ENCODE measurements around the gene C5AR2. TPM values are rescaled to one million over a fixed set of nuclear protein-coding genes. Genes with fewer than 3 reads are reported as not detected.

The C5AR2 gene
- total RNA-seq, 1 experiment from 2014 or later: 0.22 TPM

DNA sequence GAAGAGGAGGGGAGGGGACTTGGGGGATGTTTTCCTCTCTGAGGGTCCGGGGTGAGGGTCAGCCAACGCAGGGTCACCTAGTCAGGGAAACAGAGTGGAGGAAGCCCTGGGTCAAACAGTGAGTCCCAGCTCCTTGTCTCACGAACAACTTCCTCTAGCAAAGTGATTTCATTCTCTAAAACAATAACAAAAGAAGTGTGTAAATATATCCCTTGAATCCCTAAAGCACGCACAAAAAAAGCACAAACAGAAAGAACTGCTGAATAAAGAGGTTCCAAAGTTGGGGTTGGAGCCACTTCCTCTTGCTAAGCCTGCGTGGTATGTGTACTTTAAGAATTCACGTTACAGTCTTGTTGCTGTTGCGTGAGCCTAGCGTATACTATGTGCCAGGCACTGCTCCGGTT, 1.5 kb upstream of the C5AR2 start:
- ChIA-PET CTCF (interaction anchor here (0.7 to 3.2 kb wide), 3 partner anchors 18 to 353 kb away, joined by 3 to 12 read pairs (median 8); partner anchors contain the start of gene DHX34), POLR2A (no interaction called here)
- H3K27me3 Mint-ChIP-seq (ENCODE audit: low read depth): peaks cover 4% of the 10 kb centered on the region; the same call in 1 of the 2 replicates
- no peaks in the 10 kb centered on the region for H3K36me3 Mint-ChIP-seq
- H3K4me1 Mint-ChIP-seq: 0 out of 2 replicates have a peak, but pooled peaks cover 4% of the 10 kb centered on the region
- TF ChIP-seq GABPB1 (CRISPR knock-in tag; IDR thresholded peaks at IDR 0.05): no peak
- no peak for TF ChIP-seq NFYB (CRISPR knock-in tag; conservative IDR thresholded peaks at IDR 0.05; ENCODE audit: low read depth)
- no peak for TF ChIP-seq TEAD4 (CRISPR knock-in tag; IDR thresholded peaks at IDR 0.05)
- TF ChIP-seq ZNF121 (CRISPR knock-in tag; IDR thresholded peaks at IDR 0.05): no peak
- no peak for TF ChIP-seq ZNF232 (CRISPR knock-in tag; IDR thresholded peaks at IDR 0.05)
- no peak for TF ChIP-seq OVOL2 (CRISPR knock-in tag; IDR thresholded peaks at IDR 0.05; ENCODE audit: borderline replicate concordance)
- no peak for TF ChIP-seq TP53 (CRISPR knock-in tag; IDR thresholded peaks at IDR 0.05)
- TF ChIP-seq, protein P1, sequence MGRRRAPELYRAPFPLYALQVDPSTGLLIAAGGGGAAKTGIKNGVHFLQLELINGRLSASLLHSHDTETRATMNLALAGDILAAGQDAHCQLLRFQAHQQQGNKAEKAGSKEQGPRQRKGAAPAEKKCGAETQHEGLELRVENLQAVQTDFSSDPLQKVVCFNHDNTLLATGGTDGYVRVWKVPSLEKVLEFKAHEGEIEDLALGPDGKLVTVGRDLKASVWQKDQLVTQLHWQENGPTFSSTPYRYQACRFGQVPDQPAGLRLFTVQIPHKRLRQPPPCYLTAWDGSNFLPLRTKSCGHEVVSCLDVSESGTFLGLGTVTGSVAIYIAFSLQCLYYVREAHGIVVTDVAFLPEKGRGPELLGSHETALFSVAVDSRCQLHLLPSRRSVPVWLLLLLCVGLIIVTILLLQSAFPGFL (CRISPR knock-in tag; IDR thresholded peaks at IDR 0.05; ENCODE audit: borderline replicate concordance): no peak
- TF ChIP-seq TEAD1 (CRISPR knock-in tag; IDR thresholded peaks at IDR 0.05): no peak
- TF ChIP-seq, protein P2, sequence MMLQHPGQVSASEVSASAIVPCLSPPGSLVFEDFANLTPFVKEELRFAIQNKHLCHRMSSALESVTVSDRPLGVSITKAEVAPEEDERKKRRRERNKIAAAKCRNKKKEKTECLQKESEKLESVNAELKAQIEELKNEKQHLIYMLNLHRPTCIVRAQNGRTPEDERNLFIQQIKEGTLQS (CRISPR knock-in tag; conservative IDR thresholded peaks at IDR 0.05): no peak
- no peak for TF ChIP-seq JAZF1 (CRISPR knock-in tag; IDR thresholded peaks at IDR 0.05)
- TF ChIP-seq ATF1 (CRISPR knock-in tag; IDR thresholded peaks at IDR 0.05): no peak
- TF ChIP-seq, protein P3, sequence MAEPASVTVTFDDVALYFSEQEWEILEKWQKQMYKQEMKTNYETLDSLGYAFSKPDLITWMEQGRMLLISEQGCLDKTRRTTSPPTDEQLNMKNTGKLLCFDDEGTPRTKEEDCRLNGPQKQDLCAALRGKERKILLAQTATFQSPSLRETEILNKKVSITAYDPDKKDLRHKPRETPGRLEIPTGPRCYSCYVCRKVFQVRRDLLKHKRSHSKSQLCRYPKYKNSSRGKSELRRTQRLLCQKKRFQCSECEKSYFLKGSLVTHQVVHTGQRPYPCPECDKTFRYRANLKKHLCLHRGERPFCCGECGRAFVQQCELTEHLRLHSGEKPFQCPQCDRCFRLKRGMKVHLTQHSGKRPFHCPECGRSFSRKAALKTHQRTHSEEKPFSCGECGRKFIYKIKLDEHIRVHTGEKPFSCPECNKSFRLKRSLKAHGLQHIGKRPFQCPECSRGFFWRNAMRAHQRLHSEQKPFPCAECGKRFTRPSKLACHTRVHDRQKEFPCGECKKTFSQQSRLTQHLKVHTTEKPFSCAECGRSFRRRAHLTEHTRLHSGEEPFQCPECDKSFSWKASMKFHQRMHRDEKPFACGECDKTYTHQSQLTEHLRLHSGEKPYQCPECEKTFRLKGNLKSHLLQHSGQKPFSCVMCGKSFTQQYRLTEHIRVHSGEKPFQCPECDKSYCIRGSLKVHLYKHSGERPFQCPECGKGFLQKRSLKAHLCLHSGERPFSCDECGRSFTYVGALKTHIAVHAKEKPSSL (CRISPR knock-in tag; conservative IDR thresholded peaks at IDR 0.05): no peak
- TF ChIP-seq JUN (CRISPR knock-in tag; IDR thresholded peaks at IDR 0.05): no peak
- TF ChIP-seq, protein P4, sequence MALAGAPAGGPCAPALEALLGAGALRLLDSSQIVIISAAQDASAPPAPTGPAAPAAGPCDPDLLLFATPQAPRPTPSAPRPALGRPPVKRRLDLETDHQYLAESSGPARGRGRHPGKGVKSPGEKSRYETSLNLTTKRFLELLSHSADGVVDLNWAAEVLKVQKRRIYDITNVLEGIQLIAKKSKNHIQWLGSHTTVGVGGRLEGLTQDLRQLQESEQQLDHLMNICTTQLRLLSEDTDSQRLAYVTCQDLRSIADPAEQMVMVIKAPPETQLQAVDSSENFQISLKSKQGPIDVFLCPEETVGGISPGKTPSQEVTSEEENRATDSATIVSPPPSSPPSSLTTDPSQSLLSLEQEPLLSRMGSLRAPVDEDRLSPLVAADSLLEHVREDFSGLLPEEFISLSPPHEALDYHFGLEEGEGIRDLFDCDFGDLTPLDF (CRISPR knock-in tag; IDR thresholded peaks at IDR 0.05): no peak
- no peak for TF ChIP-seq ZNF317 (CRISPR knock-in tag; IDR thresholded peaks at IDR 0.05; ENCODE audit: borderline replicate concordance, low read depth)
- TF ChIP-seq, protein P5, sequence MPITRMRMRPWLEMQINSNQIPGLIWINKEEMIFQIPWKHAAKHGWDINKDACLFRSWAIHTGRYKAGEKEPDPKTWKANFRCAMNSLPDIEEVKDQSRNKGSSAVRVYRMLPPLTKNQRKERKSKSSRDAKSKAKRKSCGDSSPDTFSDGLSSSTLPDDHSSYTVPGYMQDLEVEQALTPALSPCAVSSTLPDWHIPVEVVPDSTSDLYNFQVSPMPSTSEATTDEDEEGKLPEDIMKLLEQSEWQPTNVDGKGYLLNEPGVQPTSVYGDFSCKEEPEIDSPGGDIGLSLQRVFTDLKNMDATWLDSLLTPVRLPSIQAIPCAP (CRISPR knock-in tag; IDR thresholded peaks at IDR 0.05): no peak
- TF ChIP-seq, protein P6, sequence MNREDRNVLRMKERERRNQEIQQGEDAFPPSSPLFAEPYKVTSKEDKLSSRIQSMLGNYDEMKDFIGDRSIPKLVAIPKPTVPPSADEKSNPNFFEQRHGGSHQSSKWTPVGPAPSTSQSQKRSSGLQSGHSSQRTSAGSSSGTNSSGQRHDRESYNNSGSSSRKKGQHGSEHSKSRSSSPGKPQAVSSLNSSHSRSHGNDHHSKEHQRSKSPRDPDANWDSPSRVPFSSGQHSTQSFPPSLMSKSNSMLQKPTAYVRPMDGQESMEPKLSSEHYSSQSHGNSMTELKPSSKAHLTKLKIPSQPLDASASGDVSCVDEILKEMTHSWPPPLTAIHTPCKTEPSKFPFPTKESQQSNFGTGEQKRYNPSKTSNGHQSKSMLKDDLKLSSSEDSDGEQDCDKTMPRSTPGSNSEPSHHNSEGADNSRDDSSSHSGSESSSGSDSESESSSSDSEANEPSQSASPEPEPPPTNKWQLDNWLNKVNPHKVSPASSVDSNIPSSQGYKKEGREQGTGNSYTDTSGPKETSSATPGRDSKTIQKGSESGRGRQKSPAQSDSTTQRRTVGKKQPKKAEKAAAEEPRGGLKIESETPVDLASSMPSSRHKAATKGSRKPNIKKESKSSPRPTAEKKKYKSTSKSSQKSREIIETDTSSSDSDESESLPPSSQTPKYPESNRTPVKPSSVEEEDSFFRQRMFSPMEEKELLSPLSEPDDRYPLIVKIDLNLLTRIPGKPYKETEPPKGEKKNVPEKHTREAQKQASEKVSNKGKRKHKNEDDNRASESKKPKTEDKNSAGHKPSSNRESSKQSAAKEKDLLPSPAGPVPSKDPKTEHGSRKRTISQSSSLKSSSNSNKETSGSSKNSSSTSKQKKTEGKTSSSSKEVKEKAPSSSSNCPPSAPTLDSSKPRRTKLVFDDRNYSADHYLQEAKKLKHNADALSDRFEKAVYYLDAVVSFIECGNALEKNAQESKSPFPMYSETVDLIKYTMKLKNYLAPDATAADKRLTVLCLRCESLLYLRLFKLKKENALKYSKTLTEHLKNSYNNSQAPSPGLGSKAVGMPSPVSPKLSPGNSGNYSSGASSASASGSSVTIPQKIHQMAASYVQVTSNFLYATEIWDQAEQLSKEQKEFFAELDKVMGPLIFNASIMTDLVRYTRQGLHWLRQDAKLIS (CRISPR knock-in tag; IDR thresholded peaks at IDR 0.05; ENCODE audit: borderline replicate concordance): no peak
- no peak for ATAC-seq
- no peak overlapping the region for H3K4me3 Mint-ChIP-seq
- no peak overlapping the region for H3K27ac Mint-ChIP-seq
- no peak for DNase-seq (ENCODE audit: low spot score)
- H3K9me3 Mint-ChIP-seq: no peaks in the 10 kb centered on the region

Measured in WTC11 (cell line).